HG03432 (cell line): ENCODE results near the gene AP2M1.
A peak's percentile ranks its signal among the peaks of the same experiment; 100 is the strongest.
"Not testable (repeated sequence)": the region's sequence is repeated elsewhere in the genome, so short reads cannot be mapped to it uniquely, and the experiment has no call there.

Source experiments
- ATAC-seq: cut with Tn5 transposase; IDR thresholded peaks from one replicate; pipeline ENCODE4 v1.9.1; 2021; ENCODE audit warnings: mild to moderate bottlenecking, moderate library complexity; ENCODE audit not compliant: unreplicated experiment

The AP2M1 gene

DNA sequence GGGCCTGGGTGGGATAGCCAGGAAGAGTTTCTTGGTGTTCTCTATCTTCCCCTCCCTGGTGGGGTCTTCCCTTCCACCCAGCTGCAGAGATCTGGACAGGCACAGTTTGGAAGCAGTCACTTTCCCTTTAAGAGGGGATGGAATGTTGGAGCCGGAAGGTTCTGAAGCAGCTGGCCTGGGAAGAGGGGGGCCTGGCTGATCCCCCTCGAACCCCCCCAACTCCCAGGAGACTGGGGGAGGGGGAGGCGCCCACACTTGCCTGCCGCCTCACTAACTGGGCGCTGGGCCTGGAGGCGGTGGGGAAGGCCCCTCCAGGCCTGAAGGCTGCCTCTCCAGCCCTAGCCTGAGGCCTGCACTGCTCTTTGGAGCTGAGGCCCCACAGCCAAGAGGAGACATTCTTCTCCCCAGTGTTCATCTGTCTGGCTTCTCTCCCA lies 18.1 kb upstream of the AP2M1 start:
- ATAC-seq, result peak; percentile 20

DNA sequence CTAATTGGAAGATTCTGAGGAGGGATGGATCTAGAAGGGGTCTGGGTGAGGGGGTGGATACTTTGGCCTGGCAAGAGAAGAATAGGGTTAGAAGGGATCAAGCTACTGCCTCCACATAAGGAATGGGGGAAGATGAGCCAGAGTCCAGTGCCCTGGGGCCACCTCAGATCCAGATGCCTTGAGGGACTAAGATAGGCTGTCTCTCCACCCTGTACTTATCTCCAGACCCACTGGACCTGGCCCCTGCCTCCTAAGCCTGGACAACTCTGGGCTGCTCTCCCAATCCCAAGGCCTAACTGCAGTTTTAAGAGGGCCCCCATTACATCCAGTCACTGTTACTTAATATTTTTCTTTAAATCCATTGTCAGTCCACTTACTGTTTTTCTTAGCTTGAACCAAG lies 17.4 kb upstream of the AP2M1 start:
- ATAC-seq, result no peak

DNA sequence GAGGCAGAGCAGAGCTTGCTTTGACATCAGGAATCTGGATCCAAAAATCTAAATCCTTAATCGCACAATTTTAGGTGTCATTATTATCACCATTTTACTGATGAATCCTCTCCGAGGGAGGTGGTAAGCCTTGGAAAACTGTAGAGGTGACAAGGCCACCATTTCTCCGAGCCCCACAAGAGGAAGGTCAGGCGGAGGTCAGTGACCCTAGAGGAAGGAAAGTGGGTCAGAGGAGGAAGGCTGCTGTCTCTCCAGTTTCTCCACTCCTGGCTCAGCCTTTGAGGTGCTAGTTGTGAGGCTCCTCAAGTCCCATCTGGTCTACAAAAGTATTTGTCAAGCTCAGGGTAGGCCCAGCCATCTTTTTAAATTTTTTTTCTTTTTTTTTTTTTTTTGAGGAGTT lies 16.3 kb upstream of the AP2M1 start:
- no peak for ATAC-seq

DNA sequence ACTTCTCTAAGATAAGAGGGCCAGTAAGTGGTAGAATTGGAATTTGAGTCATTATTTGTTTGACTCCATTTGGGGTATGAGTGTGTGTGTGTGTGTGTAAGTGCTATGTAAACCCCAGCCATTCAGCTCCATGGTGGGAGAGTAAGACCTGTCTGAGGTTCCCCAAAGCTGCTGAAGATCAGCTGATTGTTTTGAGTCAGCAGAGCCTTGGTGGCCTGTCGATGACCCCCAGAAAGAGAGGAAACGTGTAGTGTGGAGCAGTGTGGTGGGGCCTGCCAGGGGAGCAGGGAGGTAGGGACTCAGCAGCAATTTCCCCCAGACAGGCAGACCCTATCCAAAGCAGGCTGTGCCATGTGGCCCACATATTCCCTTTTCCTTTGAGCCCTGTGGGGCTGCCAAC lies 14.2 kb upstream of the AP2M1 start:
- ATAC-seq, result peak; percentile 57

DNA sequence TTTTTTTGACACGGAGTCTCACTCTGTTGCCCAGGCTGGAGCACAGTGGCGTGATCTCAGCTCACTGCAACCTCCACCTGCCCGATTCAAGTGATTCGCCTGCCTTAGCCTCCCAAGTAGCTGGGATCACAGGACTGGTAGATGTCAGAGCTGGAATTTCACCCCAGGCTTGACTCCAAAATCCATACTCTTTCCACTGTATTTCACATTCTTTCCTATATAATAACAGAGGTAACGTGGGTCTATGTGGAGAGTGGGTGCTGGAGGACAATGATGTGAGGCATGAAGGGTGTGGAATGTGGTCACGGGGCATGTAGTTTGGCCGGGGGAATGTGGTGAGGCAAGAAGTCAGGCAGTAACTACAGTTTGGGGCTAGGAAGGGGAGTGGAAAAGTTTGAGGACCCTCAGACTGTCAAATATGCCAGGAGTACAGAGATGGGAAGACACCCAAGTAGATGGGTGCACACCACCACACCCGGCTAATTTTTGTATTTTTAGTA lies 12.0 kb upstream of the AP2M1 start:
- not testable (repeated sequence) for ATAC-seq

DNA sequence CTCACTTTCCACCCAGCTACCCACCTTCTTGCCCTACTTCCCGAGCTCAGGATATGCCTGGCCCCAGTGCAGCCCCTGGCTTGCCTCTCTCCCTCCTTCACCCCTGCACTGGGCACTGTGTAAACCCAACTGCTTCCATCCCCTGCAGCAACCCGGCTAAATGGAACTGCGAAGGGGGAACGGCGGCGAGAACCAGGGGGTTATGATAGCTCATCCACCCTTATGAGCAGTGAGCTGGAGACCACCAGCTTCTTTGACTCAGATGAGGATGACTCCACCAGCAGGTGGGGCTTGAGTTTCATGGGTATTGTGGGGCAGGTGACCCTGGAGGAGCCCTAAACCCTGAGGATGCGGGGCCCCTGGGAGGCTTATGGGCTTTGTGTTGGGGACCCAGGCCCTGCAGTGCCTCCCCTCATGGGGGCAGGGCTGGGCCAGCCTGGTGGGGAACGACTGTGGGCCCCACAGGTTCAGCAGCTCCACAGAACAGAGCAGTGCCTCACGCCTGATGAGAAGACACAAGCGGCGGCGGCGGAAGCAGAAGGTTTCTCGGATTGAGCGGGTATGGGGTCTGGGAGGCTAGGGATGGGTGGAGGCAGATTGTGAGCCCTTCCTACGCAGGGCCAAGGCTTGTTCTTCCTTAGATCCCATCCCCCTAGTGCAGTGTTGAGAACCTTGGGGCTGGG lies 9.9 kb upstream of the AP2M1 start:
- no peak for ATAC-seq

DNA sequence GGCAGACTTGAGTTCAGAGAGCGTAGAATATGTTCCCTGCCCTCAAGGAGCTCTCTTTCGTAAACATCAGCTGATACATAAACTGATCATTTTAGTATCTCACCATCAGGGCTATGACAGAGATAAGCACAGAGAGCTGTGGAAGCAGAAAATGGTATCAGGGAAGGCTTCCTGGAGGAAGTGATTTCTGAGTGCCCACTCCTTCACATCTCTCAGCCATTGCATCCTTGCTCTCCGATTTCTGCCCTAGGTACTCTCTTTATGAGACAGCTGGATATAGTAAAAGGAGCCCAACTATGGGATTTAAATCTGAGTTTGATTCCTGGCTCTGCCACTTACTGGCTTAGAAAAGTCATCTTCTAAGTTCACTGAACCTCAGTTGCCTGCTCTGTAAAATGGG lies 9.1 kb upstream of the AP2M1 start:
- no peak for ATAC-seq

DNA sequence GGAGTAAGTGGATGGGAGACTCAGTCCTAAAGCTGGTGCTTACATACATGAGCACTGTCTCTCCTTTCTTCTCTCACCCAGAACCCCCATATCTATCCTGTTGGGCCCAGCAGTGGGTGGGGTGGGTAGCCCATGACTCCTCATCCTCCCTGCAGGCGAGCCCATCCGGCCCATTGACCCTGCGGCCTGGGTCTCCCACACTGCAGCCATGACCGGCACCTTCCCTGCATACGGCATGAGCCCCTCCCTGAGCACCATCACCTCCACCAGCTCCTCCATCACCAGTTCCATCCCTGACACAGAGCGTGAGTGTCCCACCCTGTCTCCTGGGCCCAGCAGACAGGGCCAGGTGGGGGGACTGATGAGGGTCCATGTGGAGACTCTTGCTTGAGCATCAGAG lies 8.0 kb upstream of the AP2M1 start:
- ATAC-seq, result no peak

DNA sequence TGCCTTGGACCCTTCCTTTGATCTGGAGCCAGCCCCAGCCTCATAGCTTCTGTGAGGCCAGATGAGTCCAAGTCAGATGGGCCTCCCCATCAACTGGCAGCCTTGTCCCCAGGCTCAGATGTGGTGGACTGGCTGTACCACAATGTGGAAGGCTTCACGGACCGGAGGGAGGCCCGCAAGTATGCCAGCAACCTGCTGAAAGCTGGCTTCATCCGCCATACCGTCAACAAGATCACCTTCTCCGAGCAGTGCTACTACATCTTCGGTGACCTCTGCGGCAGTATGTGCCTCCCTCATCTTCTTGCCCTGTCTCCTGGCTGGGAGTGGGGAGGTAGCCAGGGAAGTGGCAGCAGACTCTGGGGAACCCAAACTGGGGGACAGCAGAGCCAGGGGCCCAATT lies 6.9 kb upstream of the AP2M1 start:
- no peak for ATAC-seq

DNA sequence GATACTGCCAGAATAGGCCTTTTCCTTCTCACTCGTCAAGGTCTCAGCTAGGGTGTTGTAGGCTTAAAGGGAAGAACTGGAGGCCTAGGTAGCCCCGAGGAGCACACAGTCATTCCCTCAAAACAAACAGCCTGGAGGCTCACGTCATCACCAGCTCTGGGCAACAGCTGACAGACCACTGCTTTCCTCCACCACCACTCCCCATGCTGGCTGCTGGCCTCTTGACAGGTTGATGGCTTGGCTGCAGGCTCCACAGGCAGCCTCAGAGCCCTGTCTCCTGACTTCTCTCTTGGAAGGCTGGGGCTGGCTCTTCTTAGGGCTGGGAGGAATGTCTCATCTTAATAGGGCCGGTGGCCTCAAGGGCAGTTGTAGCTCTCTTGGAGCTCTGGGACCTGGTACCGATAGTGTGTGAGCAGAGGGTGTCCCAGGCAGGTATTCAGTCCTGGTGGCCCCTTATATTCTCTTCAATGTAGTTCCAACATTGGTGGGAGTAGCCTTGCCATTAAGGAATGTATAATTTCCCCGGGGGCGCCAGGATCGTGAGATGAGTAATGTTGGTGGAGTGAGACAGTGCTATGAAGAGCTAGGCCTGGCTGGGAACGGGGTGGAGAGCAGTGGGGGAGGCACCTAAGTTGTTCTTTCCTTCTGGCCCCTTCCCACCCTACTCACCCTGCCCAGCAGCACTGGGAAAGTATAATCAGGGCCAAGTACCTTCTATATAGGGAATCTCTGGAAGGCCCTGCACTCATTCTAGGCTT lies 6.1 kb upstream of the AP2M1 start:
- no peak for ATAC-seq

DNA sequence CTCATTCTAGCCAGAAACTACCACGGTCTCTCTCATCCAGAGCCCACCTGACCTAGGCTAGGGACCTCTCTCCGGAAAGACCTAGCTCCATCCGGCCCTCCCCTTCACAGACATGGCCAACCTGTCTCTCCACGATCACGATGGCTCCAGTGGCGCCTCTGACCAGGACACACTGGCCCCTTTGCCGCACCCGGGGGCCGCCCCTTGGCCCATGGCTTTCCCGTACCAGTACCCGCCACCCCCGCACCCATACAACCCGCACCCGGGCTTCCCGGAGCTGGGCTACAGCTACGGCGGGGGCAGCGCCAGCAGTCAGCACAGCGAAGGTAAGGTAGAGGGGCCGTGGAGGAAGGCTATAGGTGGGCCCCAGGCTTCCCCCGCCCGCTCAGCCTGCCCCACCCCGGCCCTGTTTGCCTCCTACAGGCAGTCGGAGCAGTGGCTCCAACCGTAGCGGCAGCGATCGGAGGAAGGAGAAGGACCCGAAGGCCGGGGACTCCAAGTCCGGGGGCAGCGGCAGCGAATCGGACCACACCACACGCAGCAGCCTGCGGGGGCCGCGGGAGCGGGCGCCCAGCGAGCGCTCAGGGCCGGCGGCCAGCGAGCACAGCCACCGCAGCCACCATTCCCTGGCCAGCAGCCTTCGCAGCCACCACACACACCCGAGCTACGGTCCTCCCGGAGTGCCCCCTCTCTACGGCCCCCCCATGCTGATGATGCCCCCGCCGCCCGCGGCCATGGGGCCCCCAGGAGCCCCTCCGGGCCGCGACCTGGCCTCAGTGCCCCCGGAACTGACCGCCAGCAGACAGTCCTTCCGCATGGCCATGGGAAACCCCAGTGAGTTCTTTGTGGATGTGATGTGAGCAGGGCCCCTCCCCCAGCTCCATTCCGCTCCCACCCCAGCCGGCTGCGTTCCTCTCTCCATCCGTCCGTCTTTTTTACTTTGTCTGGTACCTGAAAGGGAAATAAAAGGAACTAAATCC lies 4.5 kb upstream of the AP2M1 start:
- ATAC-seq, result no peak

DNA sequence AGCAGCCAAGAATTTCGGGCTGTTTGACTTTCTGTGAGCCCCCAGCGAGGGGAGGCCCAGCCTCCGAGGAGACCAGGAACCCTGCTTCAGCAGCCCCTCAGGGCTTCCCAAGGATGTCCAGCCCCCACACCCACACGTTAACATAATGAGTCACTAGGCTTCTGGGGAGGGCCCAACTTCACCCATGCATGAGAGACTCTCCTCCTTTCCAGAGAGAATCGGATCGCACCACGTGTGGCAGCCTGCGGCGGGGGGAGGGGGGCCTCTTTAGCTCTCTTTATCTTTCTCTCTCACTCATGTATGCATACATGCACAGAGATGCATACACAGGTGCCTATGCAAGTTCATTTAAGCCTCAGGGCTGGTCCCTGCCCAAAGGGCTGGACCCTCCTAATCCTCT lies 3.1 kb upstream of the AP2M1 start:
- no peak for ATAC-seq

DNA sequence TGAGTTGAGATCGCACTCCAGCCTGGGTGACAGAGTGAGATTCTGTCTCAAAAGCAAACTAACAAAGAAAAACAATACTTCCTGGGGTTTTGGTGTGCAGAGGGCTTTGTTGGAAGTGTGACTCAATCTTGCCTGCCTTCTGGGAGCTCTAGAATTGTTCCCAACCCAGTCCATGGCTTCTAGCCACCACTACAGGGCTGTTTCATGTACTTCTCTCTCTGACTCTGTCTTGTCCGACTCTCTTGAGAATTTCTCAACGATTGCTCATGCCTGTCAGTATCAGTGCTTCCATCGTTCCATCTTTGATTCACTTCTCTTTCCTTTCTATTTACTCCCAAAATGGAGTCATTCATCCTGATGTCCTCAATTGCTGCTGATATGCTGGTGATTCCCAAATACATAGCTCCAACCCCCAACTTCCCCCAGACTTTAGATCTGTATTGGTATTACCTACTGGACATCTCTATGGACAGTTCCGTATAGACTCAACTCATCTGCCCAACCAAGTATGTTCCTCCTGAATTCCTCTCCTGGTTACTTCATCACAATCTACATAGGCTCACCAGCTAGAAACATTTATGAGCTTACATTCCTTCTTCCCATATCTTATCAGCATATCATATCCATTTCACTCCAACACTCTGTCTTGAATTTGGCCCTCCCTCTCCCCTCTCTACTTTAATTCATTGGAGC lies 1.8 kb upstream of the AP2M1 start:
- no peak for ATAC-seq

DNA sequence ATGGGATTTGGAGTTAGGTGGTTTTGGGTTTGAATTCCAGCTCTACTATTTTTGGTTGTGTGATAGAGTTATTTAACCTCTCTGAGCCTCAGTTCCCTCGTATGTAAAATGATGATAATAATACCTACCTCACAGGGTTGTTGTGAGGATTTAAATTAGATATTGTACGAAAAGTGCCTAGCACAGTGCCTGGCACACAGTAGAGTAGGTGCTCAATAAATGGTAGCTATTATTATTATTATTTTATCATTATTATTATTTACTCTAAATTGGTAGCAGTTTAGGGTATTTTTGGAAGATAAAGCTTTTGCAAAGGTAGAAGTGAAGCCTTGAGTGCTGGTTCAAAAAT lies 1.3 kb upstream of the AP2M1 start:
- ATAC-seq, result no peak

DNA sequence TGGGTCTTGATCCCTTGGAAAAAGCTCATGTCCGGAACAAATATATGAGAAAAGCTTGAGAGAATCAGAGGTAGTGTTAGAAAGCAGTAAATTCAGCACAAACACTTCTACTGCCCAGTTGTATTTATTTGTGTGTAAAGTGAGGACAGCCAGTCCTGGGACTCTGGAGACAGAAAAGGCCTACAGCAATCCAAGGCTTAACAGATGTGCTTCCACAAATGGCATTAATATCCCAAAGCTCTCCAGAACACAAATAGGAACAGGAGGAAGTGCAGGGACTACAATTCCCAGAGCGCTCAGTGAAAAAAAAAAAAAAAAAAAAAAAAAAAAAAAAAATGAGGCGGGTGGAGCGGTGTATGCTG lies 390 bp upstream of the AP2M1 start:
- no peak for ATAC-seq

DNA sequence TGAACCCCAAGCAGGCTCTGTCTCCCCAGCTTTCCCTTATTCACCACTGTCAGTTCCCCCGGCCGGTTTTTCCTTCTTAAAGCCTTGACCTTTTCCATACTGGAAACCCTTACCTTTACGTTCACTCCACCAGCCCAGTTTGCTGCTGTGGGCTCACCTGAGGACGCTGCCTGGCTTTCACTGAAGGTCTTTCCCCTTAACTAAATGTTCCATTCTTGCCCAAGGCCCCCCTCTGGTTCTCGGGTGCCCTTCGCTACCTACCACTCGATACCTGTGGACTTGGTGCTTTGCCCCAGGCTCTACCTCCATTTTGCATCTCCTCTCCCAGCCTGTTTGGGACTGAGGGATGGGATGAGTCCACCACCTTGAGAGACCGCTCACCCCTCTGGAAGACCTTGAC lies 851 bp downstream of the AP2M1 start:
- ATAC-seq, result no peak

DNA sequence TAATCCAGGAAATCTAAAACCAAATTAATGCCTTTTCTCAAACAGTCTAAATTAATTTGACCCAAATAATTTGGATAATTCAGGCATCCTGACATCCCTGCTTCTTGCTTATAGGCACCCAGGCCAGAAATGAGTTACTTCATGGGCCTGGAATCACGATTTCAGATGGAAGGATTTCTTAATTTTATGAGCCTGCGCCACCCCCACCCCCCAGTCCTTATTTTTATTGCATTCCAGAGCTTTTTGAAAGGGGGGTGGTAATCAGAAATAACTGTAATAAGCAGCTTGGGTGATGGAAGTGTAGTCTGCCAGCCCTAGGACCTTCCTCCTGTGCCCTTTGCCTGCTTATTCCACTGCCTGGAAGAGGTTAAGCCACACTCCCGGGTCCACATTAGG lies 1.3 kb downstream of the AP2M1 start:
- ATAC-seq, result no peak

DNA sequence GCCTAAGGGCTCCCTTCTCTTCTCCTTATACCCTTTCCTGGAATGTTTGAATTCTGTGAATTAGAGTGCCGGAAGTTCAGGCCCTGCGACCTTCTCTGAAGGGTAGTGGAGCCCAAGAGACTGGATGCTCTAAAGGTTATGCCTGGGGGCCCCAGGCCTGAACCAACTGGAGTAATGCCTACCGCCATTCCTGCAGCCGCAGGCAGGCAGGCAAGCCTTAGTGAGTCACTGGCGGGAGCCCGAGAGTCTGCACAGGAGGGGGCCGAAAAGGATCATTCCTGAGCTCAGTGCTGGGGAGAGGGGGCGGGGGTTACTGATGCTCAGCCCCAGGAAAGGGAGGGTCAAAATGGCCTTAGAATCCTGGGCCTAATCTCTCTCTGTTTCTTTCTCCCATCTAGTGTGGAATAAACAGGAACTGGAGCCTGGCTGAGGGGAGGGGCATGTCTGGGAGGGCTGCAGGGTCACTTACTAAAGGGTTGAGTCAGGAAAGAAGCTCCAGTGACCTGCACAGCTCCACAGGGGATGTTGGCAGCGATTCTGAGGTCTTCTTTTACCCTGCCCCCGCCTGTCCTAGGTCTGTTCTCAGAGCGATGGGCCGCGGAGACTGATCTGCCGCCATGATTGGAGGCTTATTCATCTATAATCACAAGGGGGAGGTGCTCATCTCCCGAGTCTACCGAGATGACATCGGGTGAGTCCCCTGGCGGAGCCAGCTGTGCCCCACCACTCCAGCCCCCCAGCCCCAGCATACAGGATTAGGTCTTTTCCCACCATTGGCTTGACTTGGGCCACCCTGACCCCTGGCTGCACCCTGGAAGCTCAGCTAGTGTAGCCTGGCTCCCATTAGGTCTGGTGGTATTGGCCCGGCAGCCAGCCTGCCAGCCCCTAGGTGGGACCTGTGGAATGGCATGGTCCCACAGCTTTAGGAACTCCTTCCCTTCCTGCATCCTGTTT lies 2.0 kb downstream of the AP2M1 start:
- ATAC-seq, result no peak

DNA sequence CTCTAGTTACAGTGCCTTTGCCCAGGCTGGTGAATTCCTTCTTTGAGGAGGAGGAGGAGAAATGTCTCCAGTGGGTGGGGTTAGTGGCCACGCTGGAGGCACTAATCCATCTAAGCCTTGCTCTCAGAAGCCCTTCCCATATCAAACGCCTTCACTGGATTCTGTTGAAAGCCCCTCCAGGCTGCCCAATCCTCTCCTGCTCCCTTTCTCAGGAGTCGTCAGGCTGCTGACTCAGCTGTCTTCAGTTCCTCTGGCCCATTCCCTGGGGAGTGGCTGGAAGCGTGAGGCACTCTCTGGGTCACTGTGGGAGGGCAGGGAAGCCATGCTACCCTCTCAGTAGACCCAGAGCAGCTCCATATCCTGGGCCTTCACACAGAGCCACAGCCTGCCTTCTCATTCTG lies 2.7 kb downstream of the AP2M1 start:
- no peak for ATAC-seq

DNA sequence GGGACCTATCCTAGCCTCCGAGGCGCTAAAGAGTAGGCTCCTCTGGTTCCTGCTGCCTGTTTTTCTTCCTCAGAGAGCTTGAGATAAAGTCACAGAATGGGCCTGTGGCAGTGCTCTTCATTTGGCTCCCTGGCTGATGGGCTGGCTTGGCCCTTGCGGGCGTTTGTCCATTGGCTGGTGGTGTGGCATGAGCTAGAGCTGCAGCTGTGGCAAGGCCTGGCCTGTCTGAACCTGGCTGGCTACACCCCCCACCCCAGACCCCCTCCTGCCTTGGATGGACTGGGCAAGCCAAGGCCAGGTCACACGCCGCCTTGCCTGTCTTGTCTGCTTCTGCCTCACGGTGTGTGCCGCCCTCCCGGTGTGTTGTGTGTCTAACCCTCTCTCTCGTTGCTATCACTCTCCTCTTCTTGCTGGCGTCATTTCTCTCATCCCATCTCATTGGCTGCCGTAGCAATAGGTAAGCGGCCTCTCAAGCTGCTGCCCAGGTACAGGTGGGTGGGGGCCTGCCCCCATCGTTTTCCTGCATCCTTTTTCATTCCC lies 3.2 kb downstream of the AP2M1 start:
- no peak for ATAC-seq
